CD4-positive, alpha-beta T cell treated with Interleukin-15 for 4 hours (primary cell): ENCODE results near the gene CCDC71.

Experiments
- DNase-seq: peaks from one replicate; pipeline ENCODE4 v3.0.0-alpha.2; 2020; ENCODE audit warnings: low spot score

CCDC71 gene

DNA sequence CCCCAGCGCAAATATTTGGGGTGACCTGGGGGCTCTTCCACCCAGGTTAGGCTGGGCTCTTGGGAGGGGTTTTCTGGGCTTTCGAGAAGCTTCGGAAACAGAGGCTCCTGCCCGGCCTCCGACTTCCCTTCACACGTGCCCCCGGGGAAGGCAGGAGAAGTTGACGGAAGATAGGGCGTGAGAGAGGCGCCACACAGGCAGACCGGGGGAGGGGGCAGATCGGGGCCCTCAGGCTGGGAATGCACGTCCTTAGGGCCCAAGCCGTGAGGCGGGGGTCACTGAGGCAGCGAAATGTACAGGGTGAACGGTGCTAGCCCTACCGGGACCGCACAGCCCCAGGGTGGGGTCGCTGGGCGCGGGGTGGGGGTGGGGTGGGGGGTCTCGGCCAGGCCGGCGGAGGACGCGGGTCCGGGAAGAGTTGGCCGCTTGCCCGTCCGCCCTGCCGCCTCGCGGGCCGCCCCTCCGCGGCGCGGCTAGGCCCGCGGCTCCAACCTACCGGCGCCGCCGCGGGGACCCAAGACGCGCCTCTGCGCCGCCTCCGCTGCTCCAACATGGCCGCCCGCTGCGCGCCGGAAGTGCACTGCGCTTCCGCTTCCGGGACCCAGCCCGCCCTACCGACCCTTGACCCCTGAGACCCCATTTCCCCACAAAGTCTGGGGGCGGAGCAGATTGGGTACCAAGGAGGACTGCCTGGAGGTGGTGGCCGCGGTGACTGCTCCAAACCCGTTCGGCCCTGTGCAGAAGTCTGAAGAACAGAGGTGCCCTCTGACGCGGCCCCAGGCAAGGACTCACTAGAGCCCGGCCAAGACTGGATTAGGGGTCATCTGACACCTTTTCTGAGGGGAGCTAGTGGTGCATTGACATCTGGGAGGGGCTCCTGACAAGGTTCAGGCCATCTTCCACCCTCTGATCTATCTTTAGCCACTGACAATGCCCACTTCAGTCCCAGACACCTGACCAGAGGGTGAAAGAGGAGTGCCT lies at the start of gene CCDC71:
TSS of gene CCDC71 (minus strand) at position 561 of the 981 bp plus-strand sequence. CDS start 2,123 bp downstream, outside the sequence.
- peak; percentile 73 for DNase-seq

DNA sequence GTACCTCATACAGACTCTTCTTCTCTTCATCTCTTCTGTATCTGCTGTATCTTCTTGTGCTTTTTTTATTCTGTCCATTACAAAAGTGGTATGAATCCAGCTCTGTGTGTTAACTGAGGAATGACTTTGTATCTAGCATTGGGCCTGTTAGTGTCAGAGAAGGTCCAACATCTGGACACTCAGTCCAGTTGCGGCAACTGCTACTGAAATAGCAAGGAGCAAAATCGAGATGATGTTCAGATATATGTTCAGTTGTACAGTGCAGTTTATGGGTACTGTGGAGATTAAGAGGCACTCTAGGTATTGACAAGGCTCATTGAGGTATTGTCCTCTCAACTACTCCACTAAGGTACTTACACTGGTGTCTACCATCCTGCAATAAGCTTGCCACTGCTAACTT lies 47.9 kb upstream of the CCDC71 start:
- DNase-seq = no peak

DNA sequence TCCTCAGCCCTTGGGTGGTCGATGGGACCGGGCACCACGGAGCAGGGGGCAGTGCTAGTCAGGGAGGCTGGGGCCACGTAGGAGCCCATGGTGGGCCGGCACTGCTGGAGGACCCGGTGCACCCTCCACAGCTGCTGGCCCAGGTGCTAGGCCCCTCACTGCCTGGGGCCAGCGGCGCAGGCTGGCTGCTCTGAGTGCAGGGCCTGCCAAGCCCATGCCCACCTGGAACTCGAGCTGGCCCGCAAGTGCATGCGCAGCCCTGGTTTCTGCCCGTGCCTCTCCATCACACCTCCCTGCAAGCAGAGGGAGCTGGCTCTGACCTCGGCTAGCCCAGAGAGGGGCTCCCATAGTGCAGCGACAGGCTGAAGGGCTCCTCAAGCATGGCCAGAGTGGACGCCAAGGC lies 47.4 kb upstream of the CCDC71 start:
- DNase-seq = no peak

DNA sequence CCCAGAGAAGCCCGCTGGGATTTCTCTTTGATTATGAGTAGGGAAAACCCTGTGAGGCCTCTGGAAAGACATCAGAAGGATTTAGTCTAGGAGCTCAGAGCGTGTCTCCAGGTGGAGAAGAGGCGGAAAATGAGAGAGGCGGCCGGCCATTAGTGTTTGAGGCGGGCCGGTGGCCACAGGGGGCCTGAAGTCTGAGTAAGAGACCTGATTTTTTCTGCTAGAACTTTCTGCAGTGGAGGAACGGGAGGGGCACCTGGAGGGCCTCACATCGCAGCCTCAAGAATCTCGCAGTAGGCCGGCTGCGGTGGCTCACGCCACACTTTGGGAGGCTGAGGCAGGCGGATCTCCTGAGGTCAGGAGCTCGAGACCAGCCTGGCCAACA lies 33.8 kb upstream of the CCDC71 start:
- no peak for DNase-seq

DNA sequence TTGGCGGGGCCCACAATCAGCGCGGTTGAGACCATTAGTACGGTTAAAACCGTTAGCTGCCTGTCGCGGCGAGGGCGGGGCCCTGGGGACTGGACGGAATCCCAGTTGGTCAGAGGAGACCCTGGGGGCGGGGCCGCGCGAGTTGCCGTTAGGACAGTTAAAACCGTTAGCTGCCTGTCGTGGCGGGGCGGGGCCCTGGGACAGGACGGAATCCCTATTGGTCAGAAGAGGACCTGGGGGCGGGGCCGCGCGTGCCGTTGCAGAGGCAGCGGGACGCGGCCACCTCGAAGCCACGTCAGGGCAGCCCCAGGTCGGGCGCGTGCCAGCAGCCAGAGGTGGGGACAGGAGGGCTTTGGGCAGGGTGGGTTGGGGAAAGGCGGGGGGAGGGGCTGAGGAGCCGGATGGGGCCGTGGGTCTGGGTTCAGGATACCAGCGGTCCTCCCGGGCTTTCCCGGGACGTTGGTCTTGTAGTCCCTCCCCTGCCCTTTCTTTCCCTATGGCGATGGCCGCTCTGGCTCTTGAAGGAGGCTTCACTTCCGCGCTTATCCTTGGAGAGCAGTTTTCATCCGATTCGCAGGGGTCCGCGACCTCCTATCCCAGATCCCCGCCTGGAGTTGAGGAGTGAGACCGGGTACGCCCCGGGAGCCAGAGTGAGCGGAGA lies 33.2 kb upstream of the CCDC71 start:
- no peak for DNase-seq

DNA sequence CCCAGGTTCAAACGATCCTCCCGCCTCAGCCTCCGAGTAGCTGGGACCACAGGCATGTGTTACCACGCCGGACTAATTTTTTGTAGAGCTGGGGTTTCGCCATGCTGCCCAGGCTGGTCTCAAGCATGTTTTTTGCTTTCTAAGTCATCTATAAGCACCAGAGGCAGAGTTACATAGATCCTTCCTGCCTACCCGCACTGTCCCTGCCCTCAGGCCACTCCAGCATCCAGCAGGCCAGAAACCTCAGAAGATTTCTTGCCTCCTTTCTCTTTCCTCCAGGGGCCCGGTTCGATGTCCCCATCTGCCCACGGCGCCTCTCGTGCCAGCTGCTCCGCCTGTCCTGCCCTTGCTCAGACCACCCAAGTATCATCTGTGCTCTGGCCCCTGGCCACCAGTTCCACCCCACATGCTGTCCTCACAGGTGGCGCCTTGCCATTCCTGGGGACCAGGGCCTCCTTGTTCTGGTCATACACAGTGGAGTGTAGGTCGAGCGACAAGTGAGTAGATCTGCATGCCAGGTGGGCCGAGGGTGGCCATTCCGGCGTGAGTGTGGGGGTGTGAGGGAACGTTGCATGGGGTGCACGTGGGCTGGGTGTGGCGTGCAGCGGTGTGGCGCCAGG lies 32.6 kb upstream of the CCDC71 start:
- no peak for DNase-seq

DNA sequence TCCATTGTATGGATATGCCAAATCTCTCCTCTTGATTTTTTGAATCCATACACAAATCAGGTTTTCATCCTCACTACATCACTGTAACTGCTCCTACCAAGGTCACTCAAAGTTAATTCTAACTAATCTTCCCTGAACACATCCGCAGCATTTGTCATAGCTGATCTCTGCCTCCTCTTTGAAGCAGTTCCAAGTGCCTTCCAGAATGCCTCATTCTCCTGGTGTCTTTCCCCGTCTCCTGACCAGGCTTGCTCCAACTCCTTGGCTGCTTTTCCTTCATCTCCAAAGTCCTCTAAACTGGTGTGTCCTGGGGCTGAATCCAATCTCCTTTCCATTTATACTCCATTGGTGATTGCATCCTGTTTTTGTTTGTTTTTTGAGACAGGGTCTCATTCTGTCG lies 32.0 kb upstream of the CCDC71 start:
- no peak for DNase-seq

DNA sequence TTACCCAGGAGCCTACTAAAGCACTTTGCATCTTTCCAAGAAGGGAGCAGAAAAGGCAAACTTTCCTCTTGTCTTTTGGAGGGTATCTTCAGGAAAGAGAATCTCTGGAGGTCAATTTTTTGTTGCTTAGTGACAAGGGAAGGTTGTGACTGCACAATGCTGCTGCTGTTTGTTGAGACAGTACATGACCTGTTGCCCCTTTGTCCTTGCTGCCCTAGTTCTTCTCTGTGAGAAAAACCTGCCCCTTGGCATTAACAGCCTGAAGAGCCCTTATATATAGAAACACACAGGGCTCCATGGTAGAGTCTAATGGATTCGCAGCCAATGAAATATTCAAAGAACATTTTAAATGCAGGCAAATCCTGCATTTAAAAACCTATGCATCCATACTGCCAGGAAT lies 25.6 kb upstream of the CCDC71 start:
- DNase-seq = no peak

DNA sequence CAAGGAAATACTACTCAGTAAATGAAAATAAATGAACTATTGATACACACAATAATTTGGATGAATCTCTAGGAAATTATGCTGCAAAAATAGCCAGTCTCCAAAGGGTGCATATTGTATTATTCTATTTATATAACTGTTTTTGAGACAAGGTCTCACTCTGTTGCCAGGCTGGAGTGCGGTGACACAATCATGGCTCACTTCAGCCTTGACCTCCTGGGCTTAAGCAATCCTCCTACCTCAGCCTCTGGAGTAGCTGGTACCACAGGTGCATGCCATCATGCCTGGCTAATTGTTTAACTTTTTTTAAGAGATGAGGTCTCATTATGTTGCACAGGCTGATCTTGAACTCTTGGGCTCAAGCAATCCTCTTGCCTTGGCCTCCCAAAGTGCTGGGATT lies 17.7 kb upstream of the CCDC71 start:
- no peak for DNase-seq

DNA sequence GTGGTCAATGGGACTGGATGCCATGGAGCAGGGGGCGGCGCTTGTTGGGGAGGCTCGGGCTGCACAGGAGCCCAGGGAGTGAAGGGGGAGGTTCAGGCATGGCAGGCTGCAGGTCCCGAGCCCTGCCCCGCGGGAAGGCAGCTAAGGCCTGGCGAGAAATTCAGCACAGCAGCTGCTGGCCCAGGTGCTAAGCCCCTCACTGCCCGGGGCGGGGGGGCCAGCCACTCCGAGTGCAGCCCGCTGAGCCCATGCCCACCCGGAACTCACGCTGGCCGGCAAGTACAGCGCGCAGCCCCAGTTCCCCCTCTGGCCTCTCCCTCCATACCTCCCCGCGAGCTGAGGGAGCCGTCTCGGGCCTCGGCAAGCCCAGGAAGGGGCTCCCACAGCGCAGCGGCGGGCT lies 16.6 kb upstream of the CCDC71 start:
- no peak for DNase-seq

DNA sequence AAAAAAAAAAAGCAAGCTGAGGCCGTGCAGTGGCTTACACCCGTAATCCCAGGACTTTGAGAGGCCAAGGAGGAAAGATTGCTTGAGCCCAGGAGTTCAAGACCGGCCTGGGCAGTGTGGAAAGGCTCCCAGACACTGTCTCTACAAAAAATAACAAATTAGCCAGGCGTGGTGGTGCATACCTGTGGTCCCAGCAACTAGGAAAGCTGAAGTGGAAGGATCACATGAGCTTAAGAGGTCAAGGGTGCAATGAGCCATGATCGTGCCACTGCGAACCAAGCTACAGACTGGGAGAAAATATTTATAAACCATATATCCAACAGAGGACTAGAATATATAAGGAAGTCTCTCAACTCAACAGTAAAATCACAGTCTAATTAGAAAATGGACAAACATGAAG lies 15.2 kb upstream of the CCDC71 start:
- no peak for DNase-seq

DNA sequence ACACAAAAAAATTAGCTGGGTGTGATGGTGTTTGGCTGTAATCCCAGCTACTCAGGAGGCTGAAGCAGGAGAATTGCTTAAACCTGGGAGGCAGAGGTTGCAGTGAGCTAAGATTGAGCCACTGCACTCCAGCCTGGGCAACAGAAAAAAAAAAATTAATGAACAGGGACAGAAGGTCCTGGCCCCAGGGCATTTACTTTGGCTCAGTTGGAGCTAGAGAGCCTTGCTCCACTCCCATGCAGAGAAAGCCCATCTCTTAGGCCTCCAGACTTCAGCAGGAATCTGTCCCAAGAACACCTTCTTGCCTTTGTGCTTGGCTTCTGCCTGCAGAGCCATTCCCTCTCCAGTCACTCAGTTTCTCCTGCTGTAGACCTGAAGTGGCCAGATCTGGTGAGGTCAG lies 14.0 kb upstream of the CCDC71 start:
- DNase-seq = no peak

DNA sequence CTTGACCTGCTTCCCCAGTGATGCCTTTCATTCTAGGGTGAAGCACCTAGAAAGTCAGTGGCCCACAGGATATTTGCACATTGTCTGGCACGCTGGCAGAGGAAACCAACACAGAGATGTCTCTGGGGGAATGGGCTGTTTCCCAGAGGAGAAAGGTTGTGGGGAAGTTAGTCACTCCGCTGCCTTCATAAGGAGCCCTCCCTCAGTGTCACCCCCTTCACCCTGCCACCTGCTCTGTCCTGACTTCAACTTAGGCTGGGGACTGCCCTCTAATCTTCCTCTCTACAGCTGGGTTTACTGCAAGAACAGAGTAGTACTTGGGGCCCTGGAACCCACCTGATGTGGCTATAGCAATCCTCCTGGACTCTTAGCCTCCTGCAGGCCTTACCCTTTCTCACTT lies 10.9 kb upstream of the CCDC71 start:
- no peak for DNase-seq

DNA sequence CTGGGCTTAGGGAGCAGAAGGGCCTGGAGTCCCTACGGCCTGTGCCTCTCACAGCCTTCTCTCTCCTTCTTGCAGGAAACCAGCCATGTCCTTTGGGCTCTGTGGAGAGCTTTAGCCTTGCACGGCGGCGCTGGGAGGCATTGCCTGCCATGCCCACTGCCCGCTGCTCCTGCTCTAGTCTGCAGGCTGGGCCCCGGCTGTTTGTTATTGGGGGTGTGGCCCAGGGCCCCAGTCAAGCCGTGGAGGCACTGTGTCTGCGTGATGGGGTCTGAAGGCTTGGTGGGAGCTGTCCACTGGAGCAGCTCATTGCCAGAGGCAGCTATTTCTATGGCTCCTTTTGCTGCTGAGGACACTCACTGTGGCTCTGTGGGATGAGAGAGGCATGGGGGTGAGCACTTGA lies 9.4 kb upstream of the CCDC71 start:
- no peak for DNase-seq

DNA sequence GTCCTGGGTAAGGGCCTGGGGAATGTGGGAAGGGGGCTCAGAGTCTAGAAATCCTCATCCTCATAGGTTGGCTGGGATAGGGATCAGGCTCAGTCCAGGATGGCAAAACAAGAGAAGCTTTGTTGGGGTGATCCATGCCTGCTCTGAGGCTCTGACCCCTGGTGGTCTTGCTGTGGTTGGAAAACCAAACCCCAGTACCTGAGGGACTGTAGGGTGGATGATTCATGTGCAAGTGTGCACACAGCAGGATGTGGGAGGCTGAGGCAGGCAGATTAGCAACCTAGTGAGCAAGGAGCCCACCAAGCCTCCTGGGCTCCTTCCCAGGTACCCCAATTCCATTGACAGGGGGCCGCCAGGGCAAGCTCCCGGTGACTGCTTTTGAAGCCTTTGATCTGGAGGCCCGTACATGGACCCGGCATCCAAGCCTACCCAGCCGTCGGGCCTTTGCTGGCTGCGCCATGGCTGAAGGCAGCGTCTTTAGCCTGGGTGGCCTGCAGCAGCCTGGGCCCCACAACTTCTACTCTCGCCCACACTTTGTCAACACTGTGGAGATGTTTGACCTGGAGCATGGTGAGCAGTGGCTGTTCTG lies 8.4 kb upstream of the CCDC71 start:
- no peak for DNase-seq

DNA sequence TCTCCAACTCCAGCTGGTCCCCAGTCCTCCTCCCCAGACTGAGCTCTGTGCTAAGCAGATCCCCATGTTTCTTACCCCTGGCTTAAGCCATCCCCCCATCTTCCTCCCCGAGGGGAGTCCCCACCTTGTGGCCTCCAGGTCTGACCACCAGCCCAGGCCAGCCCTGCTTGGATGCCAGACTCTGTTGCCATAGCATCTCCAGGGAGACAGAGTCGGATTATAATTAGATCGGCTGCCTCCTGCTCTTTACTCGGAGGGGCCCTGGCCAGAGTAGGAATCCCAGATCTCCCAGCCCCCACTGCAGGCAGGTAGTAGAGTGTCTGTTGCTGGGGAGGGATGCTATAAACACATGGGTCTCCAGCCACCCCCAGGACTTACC lies 7.7 kb upstream of the CCDC71 start:
- DNase-seq = no peak

DNA sequence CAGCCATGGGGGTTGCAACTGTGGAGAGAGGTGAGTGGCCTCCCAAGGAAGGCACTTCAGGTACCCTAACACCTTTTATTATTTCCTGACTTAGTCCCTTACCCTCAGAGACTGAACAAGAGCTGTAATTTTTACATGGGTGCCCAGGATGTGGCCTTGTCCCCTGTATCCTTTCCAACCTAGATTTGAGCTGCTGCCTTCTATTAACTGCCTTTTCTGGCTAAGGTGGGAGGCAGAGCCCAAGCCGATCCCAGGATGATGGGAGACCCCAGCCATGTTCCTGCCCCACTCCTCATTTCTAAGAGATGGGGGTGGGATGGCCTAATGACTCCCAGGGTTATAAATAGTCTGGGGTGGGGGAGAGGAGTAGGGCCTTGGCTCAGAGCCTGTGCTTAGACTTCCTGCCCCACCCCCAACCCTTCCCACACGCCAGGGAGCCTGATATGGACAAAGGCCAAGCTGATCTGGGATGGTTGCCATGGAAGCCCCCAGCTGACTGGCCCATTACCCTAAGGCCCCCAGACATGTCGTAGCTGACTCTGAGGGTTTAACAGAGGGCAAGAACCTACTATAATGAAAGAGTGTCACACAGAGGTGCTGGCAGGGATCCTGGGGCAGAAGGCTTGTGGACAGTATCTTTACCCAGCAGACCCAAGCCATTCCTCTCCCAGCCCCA lies 7.1 kb upstream of the CCDC71 start:
- DNase-seq = no peak

DNA sequence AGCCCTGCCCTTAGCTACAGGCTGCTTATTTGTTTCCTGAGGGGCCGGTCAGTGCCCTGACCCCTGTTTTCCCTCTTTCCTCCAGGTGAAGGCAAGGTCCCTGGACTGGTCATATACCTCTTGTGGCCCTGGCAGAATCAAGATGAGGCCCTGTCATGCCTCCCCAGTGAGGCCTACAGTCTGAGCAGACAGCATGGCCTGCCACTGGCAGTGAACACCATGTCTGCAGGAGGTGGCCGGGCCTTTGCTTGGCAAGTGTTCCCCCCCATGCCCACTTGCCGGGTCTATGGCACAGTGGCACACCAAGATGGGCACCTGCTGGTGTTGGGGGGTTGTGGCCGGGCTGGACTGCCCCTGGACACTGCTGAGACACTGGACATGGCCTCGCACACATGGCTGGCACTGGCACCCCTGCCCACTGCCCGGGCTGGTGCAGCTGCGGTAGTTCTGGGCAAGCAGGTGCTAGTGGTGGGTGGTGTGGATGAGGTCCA lies 6.5 kb upstream of the CCDC71 start:
- DNase-seq = no peak

DNA sequence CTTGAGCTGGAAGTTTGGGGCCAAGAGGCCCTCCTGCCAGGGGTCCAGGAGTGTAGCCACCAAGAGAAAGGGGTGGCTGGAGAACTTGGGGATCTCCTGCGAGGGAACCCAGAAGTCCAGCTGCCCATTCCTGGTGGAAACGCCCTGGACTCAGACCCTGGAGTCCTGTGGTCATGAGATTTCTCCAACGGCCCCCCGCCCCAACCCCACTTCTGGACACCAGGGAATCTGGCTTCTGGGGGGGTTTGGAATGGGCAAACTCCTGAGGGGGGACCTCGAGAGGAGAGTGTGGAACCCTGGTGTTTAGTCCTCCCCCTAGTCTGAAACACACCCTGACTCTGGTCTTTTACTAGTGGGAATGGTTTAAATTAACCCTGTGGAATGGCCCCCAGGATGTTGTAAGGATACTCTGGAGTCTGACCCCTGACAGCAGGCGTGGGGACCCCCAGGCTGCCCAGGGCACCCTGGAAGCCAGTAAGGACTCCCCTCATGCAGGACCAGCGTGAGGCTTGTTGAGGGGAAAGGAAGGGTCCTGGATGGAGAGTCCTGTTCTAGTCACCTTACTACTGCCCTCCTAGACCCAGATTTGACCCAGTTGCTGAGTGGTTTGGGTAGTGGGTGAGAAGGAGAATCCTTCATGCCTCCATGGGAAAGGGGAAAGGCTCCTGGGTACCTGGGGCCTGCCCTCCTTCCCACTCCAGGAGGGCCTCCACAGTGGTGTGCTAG lies 5.8 kb upstream of the CCDC71 start:
- DNase-seq = no peak

DNA sequence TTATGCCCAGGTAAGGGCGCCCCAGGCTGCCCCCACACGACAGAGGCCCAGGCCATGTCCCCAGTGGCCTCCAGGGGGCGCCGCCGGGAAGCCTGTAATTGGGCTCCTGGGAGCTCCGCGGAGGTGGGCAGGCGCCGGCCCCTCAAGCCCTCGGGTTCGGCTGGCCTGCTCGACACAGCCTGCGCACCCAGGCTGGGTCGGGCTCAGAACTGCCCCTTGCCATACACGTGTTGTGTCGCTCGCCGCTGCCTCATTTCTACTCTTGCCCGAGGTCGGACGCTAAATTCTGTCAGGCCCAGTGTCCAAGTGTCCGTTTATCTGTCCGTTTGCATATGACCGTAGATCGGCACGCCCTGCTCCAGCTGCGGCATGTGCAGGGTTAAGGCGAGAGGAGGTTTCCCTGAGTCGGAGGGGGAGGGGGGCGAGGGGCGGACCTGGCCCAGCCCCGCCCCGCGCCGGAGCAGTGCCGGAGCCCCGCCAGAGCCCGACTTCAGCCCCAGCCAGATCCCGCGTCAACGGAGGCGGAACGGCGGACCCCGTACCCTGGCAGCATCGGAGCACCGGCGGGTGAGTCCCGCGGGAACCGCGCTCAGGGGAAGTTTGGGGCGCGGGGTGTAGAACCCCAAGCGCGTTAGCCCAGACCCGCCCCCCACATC lies 5.1 kb upstream of the CCDC71 start, which contains the start of gene KLHDC8B:
TSS of gene KLHDC8B (plus strand) at position 480 of the 656 bp plus-strand sequence. CDS start 1,172 bp downstream, outside the sequence.
- DNase-seq = peak; percentile 79

DNA sequence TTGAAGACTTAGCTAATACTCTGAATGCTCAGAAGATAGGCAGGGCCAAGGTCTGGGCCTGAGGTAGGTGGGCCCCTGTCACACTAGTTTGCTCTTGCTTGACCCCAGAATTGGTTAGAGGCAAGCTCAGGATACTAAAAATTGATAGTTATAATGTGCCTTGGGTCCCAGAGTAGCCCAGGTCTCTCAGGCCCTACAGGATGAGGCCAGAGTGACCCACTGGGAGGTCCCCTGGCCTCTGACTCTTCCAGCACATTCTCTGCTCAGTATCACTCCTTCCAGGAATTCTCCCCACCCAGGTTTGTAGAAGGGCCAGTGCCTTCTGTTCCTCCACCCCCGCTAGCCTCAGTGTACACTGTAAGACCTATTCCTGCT lies 4.6 kb upstream of the CCDC71 start:
- DNase-seq = no peak
